Stimulated activated CD4-positive, alpha-beta T cell treated with anti-CD3 and anti-CD28 coated beads, Interleukin-4, amount 100 ng/mL, for 4 hours (primary cell): ENCODE measurements around the gene PRKAG2.

Source experiments
- DNase-seq, 2 experiments: peaks; one replicate each; pipeline ENCODE4 v3.0.0-alpha.2; 2020

Gene PRKAG2

DNA sequence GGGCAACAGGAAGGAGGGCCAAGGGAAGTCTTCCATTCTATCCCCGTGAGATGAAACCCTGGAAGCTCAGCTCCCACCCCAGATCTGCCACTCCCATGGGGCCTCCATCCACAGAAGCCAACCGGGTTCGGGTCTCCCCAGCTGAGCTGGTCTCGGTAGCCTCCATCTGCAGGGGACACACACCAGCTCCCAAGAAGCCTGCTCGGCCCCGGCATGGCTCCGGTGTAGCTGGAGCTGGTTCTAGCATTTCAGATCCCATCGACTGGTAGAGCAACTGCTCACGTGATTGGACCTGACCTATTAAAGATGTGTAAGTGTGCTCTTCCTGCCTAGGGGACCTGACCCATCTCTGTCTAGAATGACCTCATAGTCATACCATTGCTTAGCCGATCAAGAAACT, 138.0 kb downstream of the PRKAG2 start:
- no peak for DNase-seq

DNA sequence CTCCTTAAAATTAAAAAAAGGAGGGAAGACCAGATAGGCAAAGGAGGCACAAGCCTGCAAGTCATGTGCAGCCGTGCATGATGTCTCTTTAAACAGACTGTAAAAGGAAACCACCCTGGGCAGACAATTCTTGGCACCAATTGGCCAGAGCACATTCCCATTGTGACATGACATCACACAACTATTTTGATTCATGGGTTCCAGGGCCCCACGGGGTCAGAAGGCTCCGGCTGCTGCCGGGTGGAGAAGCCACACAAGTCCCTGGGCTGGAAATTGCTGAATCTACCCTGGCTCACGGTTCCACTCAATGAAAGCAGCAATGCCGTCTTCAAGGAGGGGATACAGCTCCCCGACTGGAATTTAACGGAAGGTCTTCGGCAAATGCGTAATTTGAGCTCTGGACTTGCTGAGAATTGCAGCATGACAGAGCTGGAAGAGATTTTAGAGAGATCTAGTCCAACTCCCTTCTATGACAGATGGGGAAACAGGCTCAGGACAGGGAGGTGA, 140.5 kb downstream of the PRKAG2 start:
- DNase-seq: no peak

DNA sequence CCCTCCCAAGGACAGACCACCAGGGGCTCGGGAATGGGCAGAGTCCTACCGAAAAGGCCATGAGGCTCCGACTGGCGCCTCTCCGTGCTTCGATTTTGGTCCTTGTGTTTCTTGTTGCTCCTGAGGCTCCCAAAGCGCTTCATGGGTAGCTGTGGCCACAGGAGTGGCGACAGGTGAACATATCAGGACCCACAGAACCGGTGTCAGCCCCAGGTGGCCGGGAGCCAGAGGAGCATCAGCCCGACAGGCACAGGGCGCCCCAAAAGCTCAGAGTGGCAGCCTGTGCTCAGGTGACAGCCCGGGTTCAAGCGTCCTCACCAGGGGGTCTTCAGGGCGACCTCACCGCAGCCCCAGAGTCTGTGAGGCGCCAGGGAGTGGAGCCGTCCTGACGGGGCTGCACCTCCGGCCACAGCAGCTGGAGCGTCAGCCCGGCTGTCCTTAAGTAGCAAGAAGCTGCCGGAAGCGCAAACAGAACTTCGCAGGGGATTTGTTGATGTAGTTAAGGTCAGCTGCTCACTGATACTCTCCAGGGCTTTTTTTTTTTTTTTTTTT, 141.0 kb downstream of the PRKAG2 start:
- DNase-seq: no peak

GRCh38 chr7:151735186-151735850, 141.6 kb downstream of the PRKAG2 start:
- no peak for DNase-seq

GRCh38 chr7:151732834-151733592, 143.9 kb downstream of the PRKAG2 start:
- DNase-seq: no peak

GRCh38 chr7:151732292-151732691, 144.6 kb downstream of the PRKAG2 start:
- DNase-seq: no peak

GRCh38 chr7:151731022-151731441, 145.9 kb downstream of the PRKAG2 start:
- no peak for DNase-seq

GRCh38 chr7:151730591-151730990, 146.3 kb downstream of the PRKAG2 start:
- no peak for DNase-seq

GRCh38 chr7:151729521-151729921, 147.4 kb downstream of the PRKAG2 start:
- no peak for DNase-seq

- no peak for DNase-seq
Observed at GRCh38 chr7:151728746-151729145, 148.2 kb downstream of the PRKAG2 start.

DNA sequence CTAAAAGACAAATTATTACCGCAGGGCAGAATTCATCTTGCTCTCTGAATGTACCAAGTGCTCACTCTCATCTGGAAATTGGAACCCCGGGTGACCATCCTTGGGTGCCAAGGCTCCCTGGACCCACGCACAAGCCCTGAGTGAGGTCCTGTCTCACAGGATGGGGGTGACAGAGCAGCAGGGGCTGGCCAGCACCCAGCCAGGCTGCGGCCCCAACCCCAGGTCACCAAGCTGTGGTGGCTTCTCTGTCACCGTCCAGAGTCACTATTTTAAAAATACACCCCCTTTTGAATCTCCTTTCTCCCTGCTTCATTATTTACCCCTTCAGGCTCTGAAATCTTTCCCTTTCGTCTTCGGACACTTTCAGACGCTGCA, 148.6 kb downstream of the PRKAG2 start:
- no peak for DNase-seq

DNA sequence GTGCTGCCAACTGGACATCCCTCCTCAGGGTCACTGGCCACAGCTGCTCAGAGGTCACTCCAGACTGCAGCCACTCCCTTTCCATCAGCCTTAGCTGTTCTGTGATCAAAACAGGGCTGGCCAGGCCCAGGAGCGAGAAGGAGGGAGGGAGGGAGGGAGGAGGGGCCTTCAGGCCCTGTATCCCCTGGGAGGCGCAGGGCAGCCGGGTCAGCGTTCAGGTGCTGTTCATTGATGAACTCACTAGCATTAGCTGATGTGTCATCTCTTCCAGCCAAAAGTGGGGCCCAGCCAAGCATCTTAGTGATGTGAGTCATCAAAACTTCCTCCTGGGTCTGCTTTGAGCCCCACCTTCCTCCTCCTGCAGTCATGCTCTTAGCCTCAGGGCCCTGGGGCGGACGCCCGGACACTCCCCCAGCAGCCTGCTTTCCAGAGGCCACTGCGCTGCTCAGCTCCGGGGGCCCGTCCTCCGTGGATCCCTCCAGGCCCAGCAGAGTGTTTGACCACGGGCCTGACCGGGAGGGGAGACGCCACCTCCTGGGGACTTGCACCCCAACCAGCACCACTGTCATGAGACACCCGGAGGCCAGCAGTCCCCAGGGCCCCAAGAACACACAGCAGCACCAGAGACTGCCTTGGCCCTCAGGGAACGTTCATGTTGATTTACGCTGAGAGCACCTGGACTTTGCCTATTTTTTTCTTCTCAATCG, 149.2 kb downstream of the PRKAG2 start:
- peak; percentile 39 to 66 for DNase-seq

DNA sequence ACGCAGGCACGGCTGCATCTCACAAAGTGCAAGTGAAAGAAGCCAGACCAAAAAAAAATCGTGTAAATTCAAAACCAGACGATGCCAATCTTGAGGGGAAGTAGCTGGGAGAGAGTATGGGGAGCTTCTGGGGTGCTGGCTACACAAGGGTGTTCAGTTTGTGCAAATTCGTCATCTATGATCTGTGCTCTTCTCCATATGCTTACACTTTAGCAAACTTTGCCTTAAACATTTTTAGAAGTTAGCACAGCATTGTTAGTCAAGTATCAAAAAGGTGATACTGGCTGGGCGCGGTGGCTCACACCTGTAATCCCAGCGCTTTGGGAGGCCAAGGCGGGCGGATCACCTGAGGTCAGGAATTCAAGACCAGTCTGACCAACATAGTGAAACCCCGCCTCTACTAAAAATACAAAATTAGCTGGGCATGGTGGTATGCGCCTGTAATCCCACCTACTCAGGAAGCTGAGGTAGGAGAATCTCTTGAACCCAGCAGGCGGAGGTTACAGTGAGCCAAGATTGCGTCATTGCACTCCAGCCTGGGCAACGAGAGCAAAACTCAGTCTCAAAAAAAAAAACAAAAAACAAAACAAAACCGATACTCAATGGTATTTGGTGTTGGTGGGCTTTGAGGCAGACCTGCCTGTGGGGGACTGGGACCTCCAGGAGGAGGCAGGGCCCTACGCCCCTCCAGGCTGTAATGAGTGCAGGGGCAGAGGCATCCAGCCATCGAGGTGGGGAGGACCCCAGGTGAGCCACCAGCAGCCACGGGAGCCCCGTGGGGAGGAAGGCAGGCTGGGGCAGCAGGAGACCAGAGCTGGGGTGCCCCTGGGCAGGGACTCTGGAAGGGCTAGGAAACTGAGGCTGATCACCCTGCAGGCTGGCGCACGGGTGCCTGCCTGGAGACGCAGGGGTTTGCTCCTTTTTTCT, 150.0 kb downstream of the PRKAG2 start:
- no peak for DNase-seq

DNA sequence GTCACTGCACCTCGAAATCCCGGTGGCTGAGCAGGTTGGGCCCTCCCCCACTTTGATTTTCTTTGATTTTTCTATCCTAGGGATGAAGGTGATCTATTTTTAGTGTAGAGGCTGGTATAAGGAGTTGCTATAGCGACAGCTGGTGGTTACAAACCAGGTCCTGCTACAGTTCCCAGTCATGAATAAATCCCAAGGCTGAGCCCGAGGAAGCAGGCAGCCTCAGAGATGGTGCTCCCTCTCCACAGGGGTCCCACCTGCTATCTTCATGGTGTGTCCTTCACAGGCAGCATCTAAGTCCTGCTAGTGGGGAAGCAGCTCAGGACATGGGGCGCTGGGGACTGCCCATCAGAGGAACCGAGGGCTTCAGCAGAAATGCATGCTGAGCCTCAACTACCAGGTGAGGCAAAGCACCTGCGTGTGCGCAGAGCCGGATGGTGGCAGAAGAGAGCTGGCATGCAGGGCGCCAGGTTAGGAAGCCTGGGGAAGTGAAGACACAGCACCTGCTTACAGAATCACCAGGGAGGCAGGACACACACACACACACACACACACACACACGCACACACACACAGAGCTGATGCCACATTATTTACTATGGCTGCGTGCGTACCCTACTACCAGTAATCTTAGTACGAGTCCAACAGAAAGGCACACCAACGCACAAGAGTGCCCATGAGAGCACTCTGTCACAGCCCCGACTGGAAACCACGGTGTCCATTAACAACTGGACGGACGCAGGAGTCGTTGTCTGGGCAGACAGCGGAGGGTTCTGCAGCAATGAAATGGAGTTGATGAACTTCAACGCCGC, 150.9 kb downstream of the PRKAG2 start:
- DNase-seq: no peak

GRCh38 chr7:151724920-151725584, 151.9 kb downstream of the PRKAG2 start:
- DNase-seq: no peak

GRCh38 chr7:151724250-151724915, 152.5 kb downstream of the PRKAG2 start:
- DNase-seq: no peak

DNA sequence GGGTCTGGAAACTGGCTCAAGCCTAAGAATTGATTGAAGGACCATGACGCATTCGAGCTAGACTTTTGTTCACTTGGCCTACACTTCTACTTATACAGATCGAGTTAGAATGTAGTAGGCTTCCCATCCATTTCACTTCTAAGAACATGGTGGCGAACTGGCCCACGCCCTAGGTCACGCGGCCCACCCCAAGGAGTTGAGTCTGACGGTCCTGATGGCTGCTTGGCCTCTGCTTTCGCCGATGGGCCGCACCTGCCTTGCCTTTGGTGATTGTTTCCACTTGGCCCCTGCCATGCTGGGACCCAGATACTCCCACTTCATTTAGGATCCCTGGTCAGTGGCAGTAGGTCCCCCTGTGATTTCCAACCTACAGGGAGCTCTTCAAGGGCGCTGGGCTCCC, 153.6 kb downstream of the PRKAG2 start:
- DNase-seq: no peak

GRCh38 chr7:151722533-151722932, 154.4 kb downstream of the PRKAG2 start:
- DNase-seq: no peak

DNA sequence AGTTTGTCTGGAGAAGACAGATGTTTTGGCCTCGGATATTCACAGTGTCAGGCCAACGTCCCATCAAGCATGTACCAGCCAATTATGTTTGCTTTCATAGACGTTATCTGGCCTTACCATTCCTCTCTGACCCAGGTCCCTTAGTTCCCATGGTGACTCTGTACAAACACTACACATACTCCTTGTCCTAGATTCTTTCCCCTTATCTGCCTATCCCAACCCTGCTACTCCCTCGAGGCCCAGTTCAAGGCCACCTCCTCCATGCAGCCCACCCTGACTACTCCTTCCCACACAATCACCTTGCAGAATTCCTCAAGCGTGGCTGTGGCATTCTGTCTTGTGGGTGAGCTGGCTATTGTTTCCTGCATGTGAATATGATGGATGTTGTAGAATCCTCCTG, 155.2 kb downstream of the PRKAG2 start:
- DNase-seq: no peak

GRCh38 chr7:151721236-151721635, 155.7 kb downstream of the PRKAG2 start:
- DNase-seq: no peak
